Endometrial microvascular endothelial cells (primary cell): ENCODE results near the gene TSPAN11. TPM values are rescaled to one million over a fixed set of nuclear protein-coding genes. Genes with fewer than 3 reads are reported as not detected.
"Not testable (repeated sequence)": the region's sequence is repeated elsewhere in the genome, so short reads cannot be mapped to it uniquely, and the experiment has no call there.

ENCODE experiments used
- in situ Hi-C: cut with HindIII; loops from 2 replicates; pipeline ENCODE4 v1.10.0; 2017; ENCODE audit warnings: low sequenced_read_pairs, low pct_unique_long_range_greater_than_20kb; ENCODE audit errors: inconsistent ontology term
- total RNA-seq: library from RNA; depleted of rRNA; stranded (reverse); fragments of >200 nt; gene quantifications from one replicate; pipeline ENCODE4 v1.2.3, GENCODE V29; 2015; ENCODE audit errors: inconsistent ontology term

The TSPAN11 gene
- total RNA-seq, 1 donor from 2014 or later: 1.5 TPM

GRCh38 chr12:31007636-31008175 lies 81.2 kb downstream of the TSPAN11 start:
- in situ Hi-C loops: no loop called here

- in situ Hi-C loops: no loop called here
Measured at GRCh38 chr12:31008241-31008761, 81.8 kb downstream of the TSPAN11 start.

DNA sequence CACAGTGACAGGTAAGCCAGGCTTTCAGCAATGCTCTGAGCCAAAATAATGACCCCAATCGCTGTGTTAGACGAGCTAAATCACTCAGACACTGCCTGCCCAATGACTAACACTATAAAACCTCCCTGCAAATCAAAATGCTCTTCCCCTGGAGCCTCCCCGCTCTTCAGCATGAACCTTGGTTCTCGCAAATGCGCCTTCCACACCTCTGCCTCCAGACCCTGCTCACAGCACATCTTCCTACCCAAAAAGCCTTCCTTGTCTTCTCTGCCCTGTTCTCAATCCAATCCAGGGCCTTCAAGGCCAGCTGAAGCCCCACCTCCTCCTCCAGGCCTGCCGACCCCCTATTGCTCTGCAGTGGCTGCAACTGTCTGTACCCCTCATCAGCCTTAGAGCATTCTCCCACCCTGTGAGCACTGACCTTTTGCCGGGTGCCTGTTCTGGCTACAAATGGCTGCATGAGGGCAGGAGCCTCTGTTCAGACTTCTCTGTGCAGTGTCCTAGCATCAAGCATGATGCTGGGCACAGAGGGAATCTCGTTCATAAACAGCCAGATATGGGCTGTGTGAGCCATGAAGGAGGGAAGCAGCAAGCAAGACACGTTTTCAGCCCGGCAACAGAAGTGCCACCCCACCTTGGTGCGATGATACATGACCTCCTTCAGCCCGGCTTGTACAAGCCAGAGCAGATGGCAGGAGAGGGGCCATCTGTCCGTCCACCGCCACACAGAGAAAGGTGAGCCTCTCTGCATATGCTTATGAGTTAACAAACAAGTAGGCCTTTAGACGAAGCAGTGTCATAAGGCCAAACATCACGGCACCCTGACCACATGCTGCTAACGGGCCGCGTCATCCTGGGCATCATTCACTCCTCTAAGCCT lies 82.7 kb downstream of the TSPAN11 start:
- in situ Hi-C loops: no loop called here

- in situ Hi-C loops: no loop called here
Measured at GRCh38 chr12:31009976-31010375, 83.4 kb downstream of the TSPAN11 start.

- in situ Hi-C loops: no loop called here
Measured at GRCh38 chr12:31011336-31011735, 84.8 kb downstream of the TSPAN11 start.

DNA sequence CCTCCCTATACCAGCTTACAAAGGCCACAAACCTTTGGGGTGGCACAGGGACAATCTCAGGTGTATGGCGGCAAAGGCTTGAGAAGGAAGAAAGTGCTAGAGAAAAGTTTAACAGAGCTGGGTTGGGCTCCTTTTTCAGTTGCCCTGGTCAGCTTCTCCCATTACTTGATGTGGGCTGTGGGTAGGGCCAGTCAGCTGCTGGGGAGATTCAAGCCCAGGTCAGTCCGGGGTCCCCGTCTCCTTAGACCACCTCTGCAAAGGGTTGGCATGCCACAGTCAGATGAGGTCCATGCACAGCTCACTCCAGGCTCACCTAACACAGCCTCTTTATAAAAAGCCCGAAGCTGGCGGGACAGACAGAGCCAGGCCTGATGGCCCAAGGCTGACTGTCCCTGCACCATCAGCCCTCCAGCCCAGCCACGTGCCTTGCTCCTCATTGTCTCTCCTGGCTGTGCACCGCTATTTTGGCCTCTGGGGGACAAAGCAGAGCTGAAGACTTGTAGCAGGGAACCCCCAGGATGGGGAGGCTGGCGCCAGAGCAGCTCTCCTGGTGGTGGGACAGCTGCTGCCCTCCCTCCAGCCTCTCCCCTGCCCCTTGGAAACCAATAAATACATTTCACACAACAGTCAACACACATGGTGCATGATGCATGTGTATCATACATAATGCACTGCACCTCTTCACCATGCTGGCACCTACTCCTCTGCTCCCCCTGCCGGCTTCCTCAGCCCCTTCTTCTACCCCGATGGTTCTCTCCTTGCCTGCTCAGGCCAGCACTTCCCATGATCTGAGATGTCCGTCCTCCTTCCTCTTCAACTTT lies 85.4 kb downstream of the TSPAN11 start:
- in situ Hi-C loops: no loop called here

DNA sequence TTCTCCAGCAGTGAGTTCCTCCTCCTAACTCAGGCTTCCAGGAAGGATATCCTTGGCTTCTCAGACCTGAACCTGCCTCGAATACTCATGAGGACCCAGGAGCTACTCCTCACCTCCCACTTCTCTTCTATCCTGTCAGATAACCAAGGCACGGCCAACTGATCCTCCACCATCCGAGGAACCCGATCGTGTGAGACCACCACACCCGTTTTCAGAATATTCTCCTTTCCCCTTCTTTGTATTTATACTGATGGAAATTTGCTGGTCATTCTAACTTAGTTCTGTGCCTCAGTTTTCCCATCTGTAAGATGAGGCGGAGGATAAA lies 86.0 kb downstream of the TSPAN11 start:
- in situ Hi-C loops: not testable (repeated sequence)

- in situ Hi-C loops: no loop called here
Measured at GRCh38 chr12:31015215-31015614, 88.7 kb downstream of the TSPAN11 start.

DNA sequence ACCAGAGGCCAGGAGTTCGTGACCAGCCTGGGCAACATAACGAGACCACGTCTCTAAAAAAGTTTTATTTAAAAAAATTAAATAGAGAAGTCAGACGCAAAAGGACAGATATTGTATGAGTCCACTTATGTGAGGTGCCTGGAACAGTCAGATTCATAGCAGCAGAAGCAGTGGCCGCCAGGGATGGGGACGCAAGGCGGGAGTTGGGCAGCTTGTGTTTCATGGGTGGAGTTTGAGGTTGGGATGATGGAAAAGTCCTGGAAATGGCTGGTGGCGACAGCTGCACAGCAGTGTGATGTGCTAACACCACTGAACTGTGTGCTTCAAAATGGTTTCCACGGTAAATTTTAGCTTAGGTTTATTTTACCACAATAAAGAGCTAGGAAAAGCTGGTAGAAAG lies 89.5 kb downstream of the TSPAN11 start:
- in situ Hi-C loops: no loop called here

GRCh38 chr12:31017535-31017934 lies 91.0 kb downstream of the TSPAN11 start:
- in situ Hi-C loops: no loop called here

- in situ Hi-C loops: no loop called here
Measured at GRCh38 chr12:31018106-31018789, 91.7 kb downstream of the TSPAN11 start.

DNA sequence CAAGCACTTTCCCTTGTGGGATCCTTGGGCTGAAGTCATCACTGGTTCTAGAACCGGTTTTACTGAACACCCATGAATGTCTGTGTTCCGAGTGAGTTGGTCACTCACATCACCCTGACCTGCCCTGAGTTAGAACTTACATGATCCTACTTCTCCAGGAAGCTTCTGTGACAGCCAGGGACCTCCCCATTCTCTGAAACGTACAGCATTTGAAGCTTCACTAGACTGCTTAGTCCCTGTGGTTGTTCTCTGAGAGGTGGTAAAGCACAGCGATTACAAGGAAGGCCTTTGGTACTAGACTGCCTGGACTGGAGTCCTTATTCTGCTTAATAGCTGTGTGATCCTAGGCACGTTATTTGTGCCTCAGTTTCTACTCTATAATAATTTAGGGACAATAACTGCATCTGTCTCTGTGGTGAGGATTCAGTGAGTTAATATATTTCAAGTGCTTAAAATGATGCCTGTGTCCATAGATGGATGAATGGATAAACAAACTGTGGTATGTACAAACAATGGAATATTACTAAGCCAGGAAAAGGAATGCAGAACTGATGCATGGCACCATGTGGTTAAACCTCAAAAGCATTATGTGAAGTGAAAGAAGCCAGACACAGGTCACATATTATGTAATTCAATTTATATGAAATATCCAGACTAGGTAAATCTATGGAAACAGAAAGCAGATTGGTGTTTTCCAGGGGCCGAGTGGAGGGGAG lies 92.4 kb downstream of the TSPAN11 start:
- in situ Hi-C loops: no loop called here

GRCh38 chr12:31019561-31019960 lies 93.0 kb downstream of the TSPAN11 start:
- in situ Hi-C loops: no loop called here

- in situ Hi-C loops: no loop called here
Measured at GRCh38 chr12:31019976-31020375, 93.4 kb downstream of the TSPAN11 start.

GRCh38 chr12:31020385-31021166 lies 94.0 kb downstream of the TSPAN11 start:
- in situ Hi-C loops: no loop called here

DNA sequence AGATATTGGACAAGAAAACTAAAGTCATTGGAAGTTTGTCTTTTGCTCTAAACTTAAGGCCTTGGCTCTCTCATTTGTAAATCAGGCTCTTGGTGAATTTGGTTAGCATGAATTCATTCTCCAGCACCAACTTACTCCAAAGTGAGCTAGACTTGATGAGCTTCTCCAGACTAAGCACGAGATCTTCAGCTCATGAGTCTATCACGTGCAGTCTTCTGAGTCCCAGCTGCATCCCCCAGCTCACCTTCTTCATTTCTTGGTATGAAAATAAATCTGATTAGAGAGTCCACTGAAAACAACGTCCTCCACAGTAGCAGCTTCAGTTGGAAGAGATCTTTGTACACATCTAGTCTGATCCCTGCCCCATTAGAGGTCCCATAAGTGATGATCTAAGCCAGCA lies 94.6 kb downstream of the TSPAN11 start:
- in situ Hi-C loops: no loop called here

DNA sequence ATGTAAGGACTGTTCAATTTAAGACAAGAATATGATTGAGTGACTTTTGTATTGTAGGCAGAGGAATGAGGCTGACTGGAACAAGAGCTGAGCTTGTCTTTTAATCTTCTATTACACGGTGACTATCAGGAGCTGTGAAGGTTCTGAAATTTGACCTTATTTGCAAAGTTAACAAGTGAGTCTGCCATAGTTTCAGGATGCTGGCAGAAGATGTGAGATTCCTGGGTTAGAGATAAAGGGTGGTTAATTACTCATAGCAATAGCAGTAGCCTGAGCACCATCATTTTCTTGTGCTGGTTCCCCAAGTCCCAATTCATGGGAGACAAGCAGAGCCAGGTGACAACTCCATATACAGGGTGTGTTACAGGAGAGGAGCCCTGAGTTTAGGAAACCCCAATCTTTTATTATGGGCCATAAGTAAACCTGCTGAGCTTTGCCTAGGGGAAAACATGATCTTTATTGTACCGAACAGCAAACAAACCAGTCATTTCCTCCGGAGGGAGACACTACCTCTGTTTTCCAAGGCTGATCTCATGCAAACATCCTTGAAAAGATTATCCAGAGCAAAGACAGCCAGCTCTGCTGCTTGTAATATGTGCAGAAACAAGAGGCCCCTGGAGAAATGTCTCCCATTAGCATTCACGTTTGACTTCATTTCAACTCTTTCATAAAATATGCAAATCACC lies 95.4 kb downstream of the TSPAN11 start:
- in situ Hi-C loops: no loop called here
